Measurements from ENCODE around the gene EHD1. TPM values are rescaled to one million over a fixed set of nuclear protein-coding genes. Genes with fewer than 3 reads are reported as not detected.

The EHD1 gene
- polyA plus RNA-seq, 3 donors, result 44.6 to 63.5 (median 49.4) TPM

GRCh38 chr11:64859542-64860414 is 18.6 kb downstream of the EHD1 start:
- DNase-seq (ENCODE audit: low read depth in 3 of 3, low spot score in 2 of 3), result no peak

GRCh38 chr11:64858467-64859263 is 19.8 kb downstream of the EHD1 start:
- DNase-seq (ENCODE audit: low read depth in 3 of 3, low spot score in 2 of 3), result no peak

- DNase-seq (ENCODE audit: low read depth in 3 of 3, low spot score in 2 of 3), result no peak
Observed at GRCh38 chr11:64857485-64857884, 20.9 kb downstream of the EHD1 start.

- DNase-seq (ENCODE audit: low read depth in 3 of 3, low spot score in 2 of 3), result no peak
Observed at GRCh38 chr11:64856382-64857227, 21.8 kb downstream of the EHD1 start.

GRCh38 chr11:64855596-64856304 is 22.7 kb downstream of the EHD1 start:
- no peak for DNase-seq (ENCODE audit: low read depth in 3 of 3, low spot score in 2 of 3)

- DNase-seq (ENCODE audit: low read depth in 3 of 3, low spot score in 2 of 3), result no peak
Observed at GRCh38 chr11:64854534-64855502, 23.6 kb downstream of the EHD1 start.

- no peak for DNase-seq (ENCODE audit: low read depth in 3 of 3, low spot score in 2 of 3)
Observed at GRCh38 chr11:64854157-64854533, 24.3 kb downstream of the EHD1 start.

- no peak for DNase-seq (ENCODE audit: low read depth in 3 of 3, low spot score in 2 of 3)
Observed at GRCh38 chr11:64853709-64854108, 24.7 kb downstream of the EHD1 start.

GRCh38 chr11:64852804-64853509 is 25.5 kb downstream of the EHD1 start:
- DNase-seq (ENCODE audit: low read depth in 3 of 3, low spot score in 2 of 3), result no peak

GRCh38 chr11:64851831-64852351 is 26.5 kb downstream of the EHD1 start:
- DNase-seq (ENCODE audit: low read depth in 3 of 3, low spot score in 2 of 3), result no peak

- no peak for DNase-seq (ENCODE audit: low read depth in 3 of 3, low spot score in 2 of 3)
Observed at GRCh38 chr11:64850979-64851567, 27.3 kb downstream of the EHD1 start.

GRCh38 chr11:64849598-64850356 is 28.6 kb downstream of the EHD1 start:
- no peak for DNase-seq (ENCODE audit: low read depth in 3 of 3, low spot score in 2 of 3)

GRCh38 chr11:64848826-64849597 is 29.4 kb downstream of the EHD1 start:
- no peak for DNase-seq (ENCODE audit: low read depth in 3 of 3, low spot score in 2 of 3)

GRCh38 chr11:64848214-64848825 is 30.1 kb downstream of the EHD1 start:
- no peak for DNase-seq (ENCODE audit: low read depth in 3 of 3, low spot score in 2 of 3)

- DNase-seq (ENCODE audit: low read depth in 3 of 3, low spot score in 2 of 3), result peak in 2 of 3 donors; percentile 57 to 81
Observed at GRCh38 chr11:64846998-64847666, 31.3 kb downstream of the EHD1 start.
